GM23338 (cell line): Measurements from ENCODE around the gene NRXN2. TPM values are rescaled to one million over a fixed set of nuclear protein-coding genes. Genes with fewer than 3 reads are reported as not detected.
"Not testable (repeated sequence)": the region's sequence is repeated elsewhere in the genome, so short reads cannot be mapped to it uniquely, and the experiment has no call there.

Experiments
- ATAC-seq: fragments of 200-7000 bp; cut with Tn5 transposase; 3 replicates; pipeline ENCODE4 v1.9.1; 2020
- DNase-seq: peaks from one replicate; pipeline ENCODE4 v3.0.0-alpha.2; 2015; ENCODE audit warnings: low spot score
- H2AFZ ChIP-seq: fragments of 200-600 bp; sonication (generic); 2 replicates; pipeline ENCODE4 v1.8.0; 2016; ENCODE audit warnings: antibody characterized with exemption, mild to moderate bottlenecking, moderate library complexity
- H3F3A ChIP-seq: fragments of 200-600 bp; sonication (generic); replicated peaks from 2 replicates; pipeline ENCODE4 v1.8.0; 2017; ENCODE audit warnings: antibody characterized with exemption, mixed run types, low read depth
- H3K27ac ChIP-seq: fragments of 200-600 bp; sonication (generic); 2 replicates; pipeline ENCODE4 v1.6.1; 2016; ENCODE audit warnings: low read depth
- H3K27me3 ChIP-seq: fragments of 200-600 bp; sonication (generic); 2 replicates; pipeline ENCODE4 v1.8.0; 2016; ENCODE audit warnings: mild to moderate bottlenecking, mixed run types, moderate library complexity; ENCODE audit not compliant: insufficient read depth
- H3K36me3 ChIP-seq: fragments of 200-600 bp; sonication (generic); 2 replicates; pipeline ENCODE4 v1.8.0; 2016; ENCODE audit warnings: mild to moderate bottlenecking; ENCODE audit not compliant: insufficient read depth
- H3K4me1 ChIP-seq: fragments of 200-600 bp; sonication (generic); 2 replicates; pipeline ENCODE4 v1.8.0; 2016; ENCODE audit warnings: mild to moderate bottlenecking, moderate library complexity; ENCODE audit not compliant: insufficient read depth
- H3K4me2 ChIP-seq: fragments of 200-600 bp; sonication (generic); 2 replicates; pipeline ENCODE4 v1.7.1; 2017; ENCODE audit warnings: mixed run types
- H3K4me3 ChIP-seq: fragments of 200-600 bp; sonication (generic); 2 replicates; pipeline ENCODE4 v1.6.1; 2016; ENCODE audit warnings: mixed run types
- H3K79me2 ChIP-seq: fragments of 200-600 bp; sonication (generic); replicated peaks from 2 replicates; pipeline ENCODE4 v1.8.0; 2017; ENCODE audit warnings: mild to moderate bottlenecking; ENCODE audit not compliant: insufficient read depth
- H3K9me2 ChIP-seq: fragments of 200-600 bp; sonication (generic); 2 replicates; pipeline ENCODE4 v1.8.0; 2017; ENCODE audit not compliant: insufficient read depth
- H4K20me1 ChIP-seq: fragments of 200-600 bp; sonication (generic); replicated peaks from 2 replicates; pipeline ENCODE4 v1.8.0; 2017; ENCODE audit warnings: mild to moderate bottlenecking; ENCODE audit not compliant: insufficient read depth
- H3K27ac Mint-ChIP-seq: 2 replicates; pipeline ENCODE4 v1.8.0; 2020; ENCODE audit warnings: inconsistent platforms, mild to moderate bottlenecking, moderate library complexity, mixed read lengths
- H3K27me3 Mint-ChIP-seq: 3 replicates; pipeline ENCODE4 v1.8.0; 2022; ENCODE audit warnings: low read depth, mild to moderate bottlenecking, moderate library complexity, mixed read lengths, inconsistent platforms; ENCODE audit not compliant: insufficient read depth, poor library complexity
- H3K36me3 Mint-ChIP-seq: 3 replicates; pipeline ENCODE4 v1.8.0; 2021; ENCODE audit warnings: low read depth, mild to moderate bottlenecking, inconsistent platforms, moderate library complexity, mixed read lengths
- H3K4me1 Mint-ChIP-seq: 3 replicates; pipeline ENCODE4 v1.8.0; 2020; ENCODE audit warnings: mild to moderate bottlenecking, inconsistent platforms, mixed read lengths
- H3K4me3 Mint-ChIP-seq: 3 replicates; pipeline ENCODE4 v1.8.0; 2021; ENCODE audit warnings: moderate library complexity, mild to moderate bottlenecking, inconsistent platforms, mixed read lengths
- H3K9me3 Mint-ChIP-seq: 3 replicates; pipeline ENCODE4 v1.8.0; 2020; ENCODE audit warnings: moderate library complexity, mild to moderate bottlenecking, inconsistent platforms, mixed read lengths
- CREB1 ChIP-seq: fragments of 250-450 bp; sonication (Bioruptor Pico); IDR thresholded peaks from 2 replicates; pipeline ENCODE4 v1.5.0; 2020; ENCODE audit warnings: low read depth, mild to moderate bottlenecking, moderate library complexity
- ETS1 ChIP-seq: IDR thresholded peaks from 2 replicates; pipeline ENCODE4 v1.6.1; 2016; ENCODE audit warnings: antibody characterized with exemption
- JUNB ChIP-seq: IDR thresholded peaks from one replicate; pipeline ENCODE4 v1.6.1; 2016; ENCODE audit warnings: antibody characterized with exemption; ENCODE audit not compliant: unreplicated experiment
- NANOG ChIP-seq: IDR thresholded peaks from 2 replicates; pipeline ENCODE4 v1.6.1; 2016; ENCODE audit warnings: antibody characterized with exemption, borderline replicate concordance
- POLR2AphosphoS5 ChIP-seq: IDR thresholded peaks from 2 replicates; pipeline ENCODE4 v1.6.1; 2016; ENCODE audit warnings: antibody characterized with exemption, low read depth
- REST ChIP-seq: IDR thresholded peaks from one replicate; pipeline ENCODE4 v1.6.1; 2018; ENCODE audit warnings: antibody characterized with exemption; ENCODE audit not compliant: unreplicated experiment
- STAT1 ChIP-seq: IDR thresholded peaks from one replicate; pipeline ENCODE4 v1.6.1; 2016; ENCODE audit warnings: antibody characterized with exemption; ENCODE audit not compliant: unreplicated experiment
- ZNF114 ChIP-seq: fragments of 250-450 bp; sonication (Bioruptor Pico); IDR thresholded peaks from 2 replicates; pipeline ENCODE4 v1.5.0; 2020; ENCODE audit warnings: mild to moderate bottlenecking, moderate library complexity
- ZNF462 ChIP-seq: fragments of 250-450 bp; sonication (Bioruptor Pico); IDR thresholded peaks from 2 replicates; pipeline ENCODE4 v1.5.0; 2020; ENCODE audit warnings: mild to moderate bottlenecking, moderate library complexity
- polyA plus RNA-seq: library from polyadenylated mRNA; unstranded; fragments of >200 nt; fragmentation: Nextera tagmentation; extraction: Ambion mirVana; gene quantifications from 2 replicates; pipeline ENCODE4 v1.2.1, GENCODE V29; 2016
- total RNA-seq: library from RNA; depleted of rRNA; stranded (reverse); fragments of >200 nt; shearing (Covaris generic); gene quantifications from 2 replicates; pipeline ENCODE4 v1.2.3, GENCODE V29; 2014

The NRXN2 gene
- total and polyA plus RNA-seq, 2 experiments from 2014 or later = 3.4 to 17.0 TPM

- TF ChIP-seq ZNF462 (CRISPR knock-in tag) = no peak
These were observed 17.5 kb downstream of the NRXN2 start (continued) for GRCh38 chr11:64705501-64705900.

- H3F3A ChIP-seq = 0 out of 2 replicates have a peak, but pooled peaks cover 2% of the 10 kb centered on the region
- H3K36me3 ChIP-seq = no peaks in the 10 kb centered on the region
- no peaks in the 10 kb centered on the region for H3K4me1 ChIP-seq
- H3K9me3 Mint-ChIP-seq = peaks cover 3% of the 10 kb centered on the region; the same call in 2 of the 3 replicates
- H3K4me3 ChIP-seq = no peak overlapping the region
- H3K4me2 ChIP-seq = no peak overlapping the region
- TF ChIP-seq POLR2AphosphoS5 = no peak
- TF ChIP-seq ZNF114 = no peak
- TF ChIP-seq NANOG = no peak
- no peak for TF ChIP-seq CREB1 (CRISPR knock-in tag)
- TF ChIP-seq JUNB = no peak
- TF ChIP-seq ETS1 = no peak
- no peak for TF ChIP-seq STAT1
- no peak for TF ChIP-seq REST
- no peaks in the 10 kb centered on the region for H3K79me2 ChIP-seq
- no peak overlapping the region for H3K27ac Mint-ChIP-seq
- ATAC-seq = no peak
- no peaks in the 10 kb centered on the region for H3K27me3 ChIP-seq
- peaks cover 9% of the 10 kb centered on the region for H3K4me1 Mint-ChIP-seq
- H4K20me1 ChIP-seq = no peaks in the 10 kb centered on the region; the same call in 1 of the 2 replicates
- DNase-seq = no peak
- H3K4me3 Mint-ChIP-seq = no peak overlapping the region
- no peak overlapping the region for H3K27ac ChIP-seq
- 0 out of 3 replicates have a peak, but pooled peaks cover 2% of the 10 kb centered on the region for H3K36me3 Mint-ChIP-seq
- H2AFZ ChIP-seq = no peak overlapping the region
- H3K27me3 Mint-ChIP-seq = peaks cover 6% of the 10 kb centered on the region
- no peaks in the 10 kb centered on the region for H3K9me2 ChIP-seq
These were observed 19.9 kb downstream of the NRXN2 start for GRCh38 chr11:64703048-64703447.

GRCh38 chr11:64701956-64702355 is 21.0 kb downstream of the NRXN2 start:
- H3K4me3 Mint-ChIP-seq, H2AFZ ChIP-seq, H3K27me3 ChIP-seq, H3K9me3 Mint-ChIP-seq, H3K4me1 Mint-ChIP-seq, H3K4me2 ChIP-seq, H4K20me1 ChIP-seq, ATAC-seq, H3K36me3 Mint-ChIP-seq, H3F3A ChIP-seq, H3K27me3 Mint-ChIP-seq, H3K4me1 ChIP-seq, H3K79me2 ChIP-seq, H3K4me3 ChIP-seq, H3K27ac ChIP-seq, H3K36me3 ChIP-seq, DNase-seq, H3K27ac Mint-ChIP-seq, H3K9me2 ChIP-seq: not testable (repeated sequence)
